AG09319 (cell line): ENCODE data around the gene OGFOD2.

Source experiments
- DNase-seq: peaks from one replicate; pipeline ENCODE4 v3.0.0-alpha.2; 2010; ENCODE audit warnings: low read depth; ENCODE audit errors: extremely low read depth
- TF ChIP-seq, protein P1 (sequence below): IDR thresholded peaks from 2 replicates; pipeline ENCODE4 v1.5.1; 2011; ENCODE audit warnings: low read depth, mild to moderate bottlenecking, inconsistent platforms, low read length, moderate library complexity

The OGFOD2 gene

DNA sequence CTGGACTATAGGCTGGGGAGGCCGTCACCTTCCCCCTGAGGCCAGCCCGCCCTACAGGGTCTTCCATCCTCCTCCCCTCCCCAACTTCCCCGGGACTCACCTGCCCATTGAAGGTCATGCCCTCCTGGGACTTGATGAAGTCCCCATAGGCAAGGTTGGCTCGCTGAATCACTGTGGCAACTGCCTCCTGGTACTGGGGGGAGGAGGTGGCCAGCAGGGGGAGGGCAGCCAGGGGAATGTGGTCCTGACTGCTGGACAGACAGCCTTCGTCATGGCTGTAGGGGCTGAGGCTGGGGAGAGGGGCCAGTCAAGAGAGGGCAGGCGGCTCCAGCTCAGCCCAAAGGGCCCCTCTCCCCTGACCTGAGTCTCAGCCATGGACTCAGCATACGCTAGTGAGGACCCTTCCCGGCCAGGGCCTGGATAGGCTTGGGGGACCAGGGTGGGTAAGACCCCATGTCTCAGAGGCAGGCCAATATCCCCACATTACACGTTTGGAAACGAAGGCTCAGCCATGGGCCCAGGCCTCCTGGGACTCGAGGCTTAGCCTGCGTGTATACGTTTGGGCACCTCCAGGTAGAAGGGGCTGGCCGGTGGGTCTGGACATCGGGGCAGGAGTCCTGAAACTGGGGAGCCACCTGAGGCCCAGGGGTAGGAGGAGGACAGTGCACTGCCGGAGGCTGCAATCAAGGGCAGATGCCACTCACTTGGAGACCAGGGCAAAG is 21.7 kb downstream of the OGFOD2 start:
- no peak for DNase-seq
- TF ChIP-seq, protein P1, sequence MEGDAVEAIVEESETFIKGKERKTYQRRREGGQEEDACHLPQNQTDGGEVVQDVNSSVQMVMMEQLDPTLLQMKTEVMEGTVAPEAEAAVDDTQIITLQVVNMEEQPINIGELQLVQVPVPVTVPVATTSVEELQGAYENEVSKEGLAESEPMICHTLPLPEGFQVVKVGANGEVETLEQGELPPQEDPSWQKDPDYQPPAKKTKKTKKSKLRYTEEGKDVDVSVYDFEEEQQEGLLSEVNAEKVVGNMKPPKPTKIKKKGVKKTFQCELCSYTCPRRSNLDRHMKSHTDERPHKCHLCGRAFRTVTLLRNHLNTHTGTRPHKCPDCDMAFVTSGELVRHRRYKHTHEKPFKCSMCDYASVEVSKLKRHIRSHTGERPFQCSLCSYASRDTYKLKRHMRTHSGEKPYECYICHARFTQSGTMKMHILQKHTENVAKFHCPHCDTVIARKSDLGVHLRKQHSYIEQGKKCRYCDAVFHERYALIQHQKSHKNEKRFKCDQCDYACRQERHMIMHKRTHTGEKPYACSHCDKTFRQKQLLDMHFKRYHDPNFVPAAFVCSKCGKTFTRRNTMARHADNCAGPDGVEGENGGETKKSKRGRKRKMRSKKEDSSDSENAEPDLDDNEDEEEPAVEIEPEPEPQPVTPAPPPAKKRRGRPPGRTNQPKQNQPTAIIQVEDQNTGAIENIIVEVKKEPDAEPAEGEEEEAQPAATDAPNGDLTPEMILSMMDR = no peak

DNA sequence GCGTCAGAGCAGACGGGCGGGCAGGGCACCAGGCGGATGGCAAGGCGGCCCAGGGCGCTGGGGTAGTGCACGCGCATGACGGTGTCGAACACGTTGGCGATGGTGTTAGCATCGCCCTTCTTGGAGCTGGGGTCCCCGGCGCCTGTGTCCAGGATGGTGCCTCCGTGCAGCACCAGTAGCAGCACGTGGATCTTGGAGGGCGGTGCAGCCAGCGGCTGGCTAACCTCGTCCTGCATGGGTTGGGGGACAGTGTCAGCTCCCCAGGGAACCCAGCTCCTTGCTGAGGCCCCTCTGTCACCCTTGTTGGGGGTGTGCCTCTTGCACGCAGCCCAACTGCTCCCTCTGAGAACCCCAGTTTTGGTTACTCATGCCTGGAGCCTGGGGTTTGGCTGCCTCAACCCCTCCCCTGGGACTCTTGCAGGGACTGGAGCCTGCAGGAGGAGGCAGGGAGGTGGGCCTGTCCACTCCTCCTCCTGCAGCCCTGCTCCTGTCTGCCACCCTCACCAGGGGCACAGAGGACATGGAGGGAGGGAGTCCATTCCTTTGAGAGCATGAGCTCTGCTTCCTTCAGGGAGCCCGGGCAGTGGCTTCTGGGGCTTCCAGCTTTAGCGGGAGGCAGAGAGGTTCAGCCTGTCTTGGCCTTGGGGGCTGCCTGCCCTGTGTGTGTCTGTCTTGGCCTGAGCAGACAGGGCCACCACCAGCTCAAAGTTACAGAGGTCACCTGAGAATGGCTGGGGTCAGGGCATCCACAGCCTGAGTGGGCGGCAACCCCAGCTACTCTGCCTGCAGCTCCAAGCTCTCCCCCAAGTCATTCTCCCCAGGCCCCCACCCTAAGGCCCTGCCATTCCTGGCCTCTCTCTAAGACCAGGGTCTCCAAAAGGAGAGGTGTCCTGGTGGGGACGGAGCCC is 22.6 kb downstream of the OGFOD2 start:
- TF ChIP-seq, protein P1 = no peak
- DNase-seq = no peak

DNA sequence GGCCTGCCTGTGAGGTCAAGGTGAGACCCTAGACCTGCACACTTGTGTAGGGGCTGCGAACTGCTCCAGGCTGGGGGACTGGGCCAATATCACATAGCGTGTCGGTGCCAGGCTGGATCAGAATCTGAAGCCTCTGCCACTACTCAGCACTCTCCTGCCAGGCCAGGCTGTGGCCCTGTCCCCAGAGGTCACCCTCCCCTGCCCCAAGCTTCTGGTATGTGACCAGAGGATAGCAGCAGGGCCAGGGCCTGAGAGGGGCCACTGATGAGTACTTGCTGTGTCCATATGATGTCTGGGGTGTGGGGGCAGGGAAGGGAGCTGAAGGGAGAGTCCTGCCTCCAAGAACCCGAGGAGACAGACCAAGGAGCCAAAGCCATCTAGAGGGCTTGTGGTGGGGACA is 23.3 kb downstream of the OGFOD2 start:
- TF ChIP-seq, protein P1 = no peak
- no peak for DNase-seq

DNA sequence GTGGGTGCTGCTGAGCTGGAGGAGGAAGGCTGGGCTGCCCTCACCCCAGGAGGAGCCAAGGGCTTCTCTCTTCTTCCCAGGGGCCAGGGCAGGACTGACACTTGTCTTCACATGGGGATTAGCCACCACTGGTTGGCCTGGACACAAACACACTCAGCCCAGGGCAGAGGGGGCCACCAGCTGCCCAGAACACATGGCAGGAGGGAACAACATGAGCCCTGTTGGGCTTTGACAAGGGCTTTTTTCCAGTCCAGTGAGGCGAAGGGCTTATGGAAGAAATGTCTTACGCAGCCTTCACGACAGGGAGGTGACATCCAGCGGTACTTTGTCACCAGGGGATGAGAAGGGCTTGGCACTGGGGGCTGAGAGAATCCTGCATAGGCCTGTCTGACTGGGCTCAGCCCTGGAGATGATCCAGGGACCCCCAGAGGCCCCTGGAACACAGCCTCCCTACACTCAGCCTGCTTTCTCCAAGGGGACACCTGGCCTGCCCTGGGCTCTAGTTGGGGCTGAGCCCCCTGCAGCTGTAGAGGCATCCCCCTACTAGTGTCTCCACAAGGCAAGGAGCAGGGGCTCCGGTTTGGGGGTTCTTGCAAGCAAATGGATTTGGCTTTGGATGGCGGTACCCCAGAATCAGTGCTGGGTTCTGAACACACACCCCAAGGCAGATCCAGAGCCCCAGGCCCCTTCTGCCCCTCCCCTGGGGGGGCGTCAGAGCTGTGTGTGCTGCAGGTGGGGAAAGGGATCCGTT is 24.3 kb downstream of the OGFOD2 start:
- no peak for DNase-seq
- TF ChIP-seq, protein P1 = no peak

DNA sequence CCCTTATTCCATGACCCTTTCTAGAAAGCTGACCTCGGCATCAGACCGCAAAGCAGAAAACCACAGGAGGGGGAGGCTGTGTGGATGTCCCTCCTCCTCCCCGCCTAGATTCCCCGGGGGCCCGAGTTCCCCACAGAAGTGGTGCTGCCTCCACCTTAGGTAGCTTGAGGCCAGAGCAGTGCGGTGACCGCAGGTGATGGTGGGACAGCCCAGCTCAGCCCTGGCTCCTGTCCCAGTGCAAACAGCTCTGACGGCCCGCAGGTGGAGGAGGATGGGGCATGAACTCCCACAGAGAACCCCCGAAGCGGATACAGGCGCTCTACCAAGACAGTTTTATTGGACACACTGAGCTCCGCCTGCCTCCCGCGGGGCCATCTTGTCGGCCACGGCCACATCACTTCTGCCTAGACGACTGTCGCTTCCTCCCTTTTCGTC is 25.0 kb downstream of the OGFOD2 start:
- TF ChIP-seq, protein P1 = no peak
- DNase-seq = no peak

DNA sequence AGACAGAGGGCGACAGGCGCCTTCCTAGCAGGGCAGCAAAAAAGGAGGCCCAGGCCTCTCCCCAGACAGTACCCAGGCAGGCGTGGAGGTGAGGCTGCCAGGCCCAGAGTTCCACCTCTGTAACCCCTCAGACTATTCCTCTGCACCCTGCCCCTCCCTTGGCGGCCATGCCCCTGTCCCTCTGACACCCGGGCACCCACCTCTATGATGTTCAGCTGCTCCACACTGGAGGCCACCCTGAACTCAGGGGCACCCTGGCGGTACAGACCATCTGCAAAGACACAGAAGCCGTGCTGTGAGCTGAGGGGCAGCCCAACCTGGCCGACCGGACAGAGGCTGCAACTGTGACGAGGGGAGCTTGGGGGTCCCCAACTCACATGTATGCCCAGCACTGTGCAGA is 25.5 kb downstream of the OGFOD2 start:
- TF ChIP-seq, protein P1 = no peak
- DNase-seq = no peak
